ENCODE results near the gene PRDX4.

GRCh38 chrX:23633834-23634580 is 33.3 kb upstream of the PRDX4 start:
- no peak for TF ChIP-seq ZNF830 (tag by site-specific recombination; IDR thresholded peaks at IDR 0.05; ENCODE audit: low read depth)
- no peak for TF ChIP-seq ZNF785 (tag by site-specific recombination; IDR thresholded peaks at IDR 0.05)
- TF ChIP-seq ZNF768 (tag by site-specific recombination; IDR thresholded peaks at IDR 0.05), result no peak
- peak; percentile 29; the same call in 1 of the 2 replicates for TF ChIP-seq CTCF (tag by site-specific recombination; IDR thresholded peaks at IDR 0.05)
- no peak for TF ChIP-seq ZNF184 (tag by site-specific recombination; IDR thresholded peaks at IDR 0.05)
- no peak for TF ChIP-seq GLIS2 (tag by site-specific recombination; IDR thresholded peaks at IDR 0.05)

Data from HEK293 (cell line).